GM13977 (cell line): ENCODE results near the gene LRR1.
A peak's percentile ranks its signal among the peaks of the same experiment; 100 is the strongest.

ENCODE experiments used
- DNase-seq: peaks from one replicate; pipeline ENCODE4 v3.0.0; 2012; ENCODE audit warnings: low spot score
- in situ Hi-C: fragments of 300-500 bp; cut with MboI; formaldehyde crosslinking; loops from one replicate; pipeline ENCODE4 v1.12.0; 2022; ENCODE audit warnings: low sequenced_read_pairs, low pct_unique_long_range_greater_than_20kb, mixed read lengths, inconsistent platforms; ENCODE audit not compliant: unreplicated experiment
- TF ChIP-seq, protein P1 (sequence below): IDR thresholded peaks from 2 replicates; pipeline ENCODE4 v1.5.1; 2012; ENCODE audit warnings: mild to moderate bottlenecking, control low read depth; ENCODE audit not compliant: insufficient read depth; ENCODE audit errors: extremely low read depth, missing control alignments

The LRR1 gene

DNA sequence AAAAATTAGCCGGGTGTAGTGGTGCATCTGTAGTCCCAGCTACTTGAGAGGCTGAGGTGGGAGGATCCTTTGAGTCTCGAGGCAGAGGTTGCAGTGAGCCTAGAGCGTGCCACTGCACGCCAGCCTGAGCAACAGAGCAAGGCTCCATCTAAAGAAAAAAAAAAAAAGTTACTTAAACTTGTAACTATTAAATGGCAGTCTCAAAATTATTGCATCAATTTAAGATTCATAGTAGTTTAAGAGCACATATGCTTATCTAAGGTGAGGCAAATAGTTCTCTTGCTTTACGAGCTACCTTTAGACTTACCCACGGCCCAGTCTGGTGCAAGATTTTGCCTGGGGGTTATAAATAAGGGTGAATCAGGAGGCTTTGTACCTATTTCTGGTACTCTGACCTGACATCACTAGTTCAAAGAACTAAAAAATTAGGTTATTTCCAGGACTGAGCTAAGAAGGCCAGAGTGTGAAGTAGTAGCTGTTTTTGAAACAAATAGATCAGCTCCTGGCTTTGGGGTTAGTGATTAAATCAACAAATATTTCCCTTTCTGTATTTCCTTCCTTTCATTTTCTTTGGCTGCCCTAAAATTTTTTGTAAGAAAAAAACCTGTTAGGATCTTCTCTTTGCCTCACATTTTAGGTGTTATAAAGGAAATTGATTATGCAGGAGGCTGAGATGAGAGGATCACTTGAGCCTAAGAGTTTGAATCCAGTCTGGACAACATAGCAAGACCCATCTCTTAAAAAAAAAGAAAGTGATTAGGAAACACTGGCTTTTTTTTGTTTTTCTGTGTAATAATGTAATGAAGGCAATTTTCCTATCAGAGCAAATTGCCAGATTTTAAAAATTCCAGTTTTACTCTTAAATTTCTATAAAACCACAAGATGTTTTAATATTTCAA is 25.4 kb downstream of the LRR1 start:
- peak; percentile 55 for DNase-seq
- TF ChIP-seq, protein P1, sequence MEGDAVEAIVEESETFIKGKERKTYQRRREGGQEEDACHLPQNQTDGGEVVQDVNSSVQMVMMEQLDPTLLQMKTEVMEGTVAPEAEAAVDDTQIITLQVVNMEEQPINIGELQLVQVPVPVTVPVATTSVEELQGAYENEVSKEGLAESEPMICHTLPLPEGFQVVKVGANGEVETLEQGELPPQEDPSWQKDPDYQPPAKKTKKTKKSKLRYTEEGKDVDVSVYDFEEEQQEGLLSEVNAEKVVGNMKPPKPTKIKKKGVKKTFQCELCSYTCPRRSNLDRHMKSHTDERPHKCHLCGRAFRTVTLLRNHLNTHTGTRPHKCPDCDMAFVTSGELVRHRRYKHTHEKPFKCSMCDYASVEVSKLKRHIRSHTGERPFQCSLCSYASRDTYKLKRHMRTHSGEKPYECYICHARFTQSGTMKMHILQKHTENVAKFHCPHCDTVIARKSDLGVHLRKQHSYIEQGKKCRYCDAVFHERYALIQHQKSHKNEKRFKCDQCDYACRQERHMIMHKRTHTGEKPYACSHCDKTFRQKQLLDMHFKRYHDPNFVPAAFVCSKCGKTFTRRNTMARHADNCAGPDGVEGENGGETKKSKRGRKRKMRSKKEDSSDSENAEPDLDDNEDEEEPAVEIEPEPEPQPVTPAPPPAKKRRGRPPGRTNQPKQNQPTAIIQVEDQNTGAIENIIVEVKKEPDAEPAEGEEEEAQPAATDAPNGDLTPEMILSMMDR = no peak
- in situ Hi-C loops = no loop called here

DNA sequence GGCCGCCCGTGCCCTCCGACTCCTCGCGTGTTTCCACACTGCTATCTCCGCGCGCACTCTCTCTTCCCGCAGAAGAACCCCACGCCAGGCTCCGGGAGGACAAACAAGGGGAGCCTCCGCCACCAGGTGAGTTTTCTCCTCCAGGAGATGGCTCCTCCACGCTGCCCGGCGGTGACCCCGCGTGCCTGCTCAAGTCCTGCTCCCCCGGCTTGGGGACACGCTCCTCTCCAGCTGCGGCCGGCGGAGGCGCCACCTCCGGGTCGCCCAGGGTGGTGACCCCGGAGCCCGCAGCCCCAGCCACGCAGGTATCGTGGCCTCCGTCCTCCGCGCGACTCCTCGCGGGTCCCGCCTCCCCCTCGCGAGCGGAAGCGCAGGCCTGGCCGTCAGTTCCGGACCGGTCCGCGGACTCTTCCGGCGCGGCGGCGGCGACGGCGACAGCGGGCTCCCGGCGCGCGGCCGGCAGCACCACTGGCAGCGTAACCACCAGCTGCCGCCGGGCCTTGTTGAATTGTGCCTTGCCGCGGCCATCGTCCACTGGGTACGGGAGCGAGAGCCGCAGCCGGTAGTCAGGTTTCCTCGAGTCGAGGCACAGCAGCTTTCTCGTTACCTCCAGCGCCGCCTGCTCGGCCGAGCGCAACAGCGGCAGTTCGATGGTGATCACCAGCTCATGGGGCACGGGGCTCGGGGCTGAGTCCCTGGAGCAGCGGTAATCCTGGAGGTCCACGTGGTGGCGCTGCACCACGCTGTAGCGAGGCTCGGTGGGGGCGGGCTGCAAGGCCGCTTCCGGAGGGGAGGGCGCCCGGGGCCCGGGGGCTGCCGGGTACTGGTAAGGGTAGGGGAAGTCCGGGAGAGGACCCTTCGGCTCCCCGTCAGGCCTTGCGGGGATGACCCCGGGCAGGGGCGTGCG is 35.2 kb downstream of the LRR1 start:
- TF ChIP-seq, protein P1 = peak; percentile 96
- in situ Hi-C loops = loop anchor here (25.0 kb wide), 2 partner anchors 203 to 478 kb away; partner anchors contain the start of gene VCPKMT
- DNase-seq = peak; percentile 94

DNA sequence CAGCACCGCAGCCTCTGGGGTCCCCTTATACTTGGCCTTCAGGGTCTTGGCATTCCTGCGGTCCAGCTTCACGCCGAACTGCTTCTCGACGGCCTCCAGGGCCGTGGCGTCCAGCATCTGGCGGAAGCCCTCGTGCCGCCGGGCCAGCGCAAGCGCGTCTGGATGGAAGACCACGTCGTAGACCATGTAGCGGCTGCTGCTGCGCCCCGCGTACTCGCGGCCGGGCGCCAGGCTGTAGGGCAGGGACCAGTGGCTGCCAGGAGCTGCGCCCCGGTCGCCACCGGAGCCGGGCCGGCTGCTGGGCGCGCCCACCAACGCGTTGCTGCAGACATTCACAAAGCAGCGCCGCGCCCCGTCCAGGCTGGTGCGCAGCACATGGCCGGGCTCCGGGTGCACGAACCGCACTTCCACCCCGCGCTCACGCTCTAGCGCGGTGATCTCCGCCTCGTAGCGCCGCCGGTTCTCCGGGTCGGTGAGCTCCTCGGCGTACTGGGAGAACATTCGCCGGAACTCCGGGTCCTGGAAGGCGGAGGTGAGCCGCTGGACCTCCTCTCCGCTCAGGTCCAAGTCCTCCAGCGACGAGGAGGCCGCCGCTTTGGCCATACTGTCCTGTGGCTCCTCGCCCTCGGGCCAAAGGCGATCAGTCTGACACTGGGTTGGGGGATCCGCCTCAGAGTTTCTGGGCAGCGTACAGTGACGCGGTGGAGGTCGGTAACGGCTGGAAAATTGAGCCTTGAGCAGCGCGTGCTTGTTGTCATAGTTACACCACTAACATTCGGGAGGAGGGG is 36.0 kb downstream of the LRR1 start, which contains the start of gene DNAAF2:
TSS of gene DNAAF2 (minus strand) at position 698 of the 788 bp plus-strand sequence. CDS start at position 603, 95 bp downstream.
- DNase-seq = peak; percentile 46
- TF ChIP-seq, protein P1 = no peak
- in situ Hi-C loops = loop anchor here (25.0 kb wide), 2 partner anchors 203 to 478 kb away; partner anchors contain the start of gene VCPKMT

DNA sequence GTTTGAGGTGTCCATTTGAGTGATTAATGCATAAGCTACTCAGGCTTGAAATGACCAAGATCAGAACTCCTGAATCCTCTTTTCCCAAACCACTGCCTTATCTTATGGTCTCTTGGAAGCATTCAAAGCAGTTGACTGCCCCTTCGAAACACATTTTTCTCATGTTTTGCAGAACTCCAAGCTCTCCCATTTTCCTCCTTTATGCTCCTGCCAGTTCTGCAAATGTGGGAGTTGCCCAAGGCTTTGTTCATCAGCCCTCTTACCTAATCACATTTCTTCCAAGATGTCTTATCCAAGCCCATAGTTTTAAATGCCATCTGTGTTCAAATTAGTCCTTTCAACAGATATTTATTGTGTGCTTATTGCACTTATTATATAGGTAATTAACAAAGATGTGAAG is 38.1 kb downstream of the LRR1 start:
- no peak for DNase-seq
- TF ChIP-seq, protein P1 = no peak
- in situ Hi-C loops = loop anchor here (25.0 kb wide), 2 partner anchors 200 to 475 kb away; partner anchors contain the start of gene VCPKMT

GRCh38 chr14:49637534-49638078 is 38.9 kb downstream of the LRR1 start:
- in situ Hi-C loops = loop anchor here (25.0 kb wide), 2 partner anchors 200 to 475 kb away; partner anchors contain the start of gene VCPKMT
- TF ChIP-seq, protein P1 = no peak
- DNase-seq = no peak
